Stimulated activated naive CD8-positive, alpha-beta T cell treated with anti-CD3 and anti-CD28 coated beads, Interleukin-15, amount 100 ng/mL, for 72 hours (primary cell): ENCODE results near the gene EWSR1.

Experiments used
- ATAC-seq: fragments of 150-1000 bp; cut with Tn5 transposase; 2 replicates; pipeline ENCODE4 v1.10.0; 2021; ENCODE audit warnings: mild to moderate bottlenecking, moderate library complexity
- DNase-seq, 2 donors: peaks; one replicate each; pipeline ENCODE4 v3.0.0; 2021 to 2022
- H3K27ac Mint-ChIP-seq, 2 donors: one replicate each; pipeline ENCODE4 v1.8.0; 2022; ENCODE audit warnings: mild to moderate bottlenecking in 2 of 2, mixed read lengths in 2 of 2, moderate library complexity in 2 of 2
- H3K27me3 Mint-ChIP-seq: one replicate; pipeline ENCODE4 v1.8.0; 2022; ENCODE audit warnings: mixed read lengths
- H3K4me1 Mint-ChIP-seq: one replicate; pipeline ENCODE4 v1.8.0; 2022; ENCODE audit warnings: mild to moderate bottlenecking, mixed read lengths
- H3K4me3 Mint-ChIP-seq, 2 donors: one replicate each; pipeline ENCODE4 v1.8.0; 2022; ENCODE audit warnings: mild to moderate bottlenecking in 2 of 2, mixed read lengths in 2 of 2, moderate library complexity in 1 of 2
- H3K9me3 Mint-ChIP-seq, 2 donors: one replicate each; pipeline ENCODE4 v1.8.0; 2022; ENCODE audit warnings: mixed read lengths in 2 of 2

The EWSR1 gene

GRCh38 chr22:29306175-29306834 lies 38.2 kb downstream of the EWSR1 start, which contains the start of gene GAS2L1:
GAS2L1 (plus strand) TSS chr22:29306650; CDS start chr22:29308106, 1,456 bp downstream.
- H3K27ac Mint-ChIP-seq = no peak within 1 kb of the TSS
- H3K4me1 Mint-ChIP-seq = peaks cover 54% of the 10 kb centered on the region

GRCh38 chr22:29306835-29307595 lies 38.9 kb downstream of the EWSR1 start:
- DNase-seq (peak in 1 of 2 donors; percentile 26), ATAC-seq (peak; percentile 19)
- no peak overlapping the region for H3K27ac Mint-ChIP-seq
- H3K27me3 Mint-ChIP-seq = peaks cover 56% of the 10 kb centered on the region
- peak overlapping the region; percentile 82 to 87 for H3K4me3 Mint-ChIP-seq
- peaks cover 54% of the 10 kb centered on the region for H3K4me1 Mint-ChIP-seq
- no peaks in the 10 kb centered on the region for H3K9me3 Mint-ChIP-seq

More at GRCh38 chr22:29306175-29306834, 38.2 kb downstream of the EWSR1 start, which contains the start of gene GAS2L1:
- Mint-ChIP-seq H3K9me3 (no peaks in the 10 kb centered on the region), H3K4me3 (peak within 1 kb of the TSS; percentile 82 to 87), H3K27me3 (peaks cover 52% of the 10 kb centered on the region)
- DNase-seq (peak; percentile 53 to 64), ATAC-seq (peak; percentile 61)

GRCh38 chr22:29307596-29308147 lies 39.6 kb downstream of the EWSR1 start:
- H3K4me3 Mint-ChIP-seq = peak overlapping the region; percentile 80 to 82
- no peak overlapping the region for H3K27ac Mint-ChIP-seq
- no peaks in the 10 kb centered on the region for H3K9me3 Mint-ChIP-seq
- H3K4me1 Mint-ChIP-seq = peaks cover 55% of the 10 kb centered on the region
- ATAC-seq (no peak), DNase-seq (no peak)
- H3K27me3 Mint-ChIP-seq = peaks cover 63% of the 10 kb centered on the region

- no peak for DNase-seq
- Mint-ChIP-seq H3K4me1 (peaks cover 61% of the 10 kb centered on the region), H3K9me3 (no peaks in the 10 kb centered on the region), H3K4me3 (peak overlapping the region; percentile 2 to 12), H3K27ac (no peak overlapping the region), H3K27me3 (peaks cover 69% of the 10 kb centered on the region)
- ATAC-seq = no peak
Observed at GRCh38 chr22:29308148-29308790, 40.2 kb downstream of the EWSR1 start.

- no peak overlapping the region for H3K27ac Mint-ChIP-seq
- H3K4me3 Mint-ChIP-seq = peak overlapping the region; percentile 2 to 12
- H3K4me1 Mint-ChIP-seq = peaks cover 67% of the 10 kb centered on the region
- H3K27me3 Mint-ChIP-seq = peaks cover 74% of the 10 kb centered on the region
- ATAC-seq (peak; percentile 74), DNase-seq (peak; percentile 28 to 71)
- no peaks in the 10 kb centered on the region for H3K9me3 Mint-ChIP-seq
Observed at GRCh38 chr22:29308791-29309262, 40.8 kb downstream of the EWSR1 start.

GRCh38 chr22:29309332-29310064 lies 41.4 kb downstream of the EWSR1 start:
- Mint-ChIP-seq H3K9me3 (no peaks in the 10 kb centered on the region), H3K27ac (no peak overlapping the region), H3K27me3 (peaks cover 76% of the 10 kb centered on the region), H3K4me3 (no peak overlapping the region), H3K4me1 (peaks cover 74% of the 10 kb centered on the region)
- DNase-seq = peak in 1 of 2 donors; percentile 8
- no peak for ATAC-seq

- no peak for DNase-seq
- no peak overlapping the region for H3K27ac Mint-ChIP-seq
Observed at GRCh38 chr22:29310065-29310862, 42.2 kb downstream of the EWSR1 start.

DNA sequence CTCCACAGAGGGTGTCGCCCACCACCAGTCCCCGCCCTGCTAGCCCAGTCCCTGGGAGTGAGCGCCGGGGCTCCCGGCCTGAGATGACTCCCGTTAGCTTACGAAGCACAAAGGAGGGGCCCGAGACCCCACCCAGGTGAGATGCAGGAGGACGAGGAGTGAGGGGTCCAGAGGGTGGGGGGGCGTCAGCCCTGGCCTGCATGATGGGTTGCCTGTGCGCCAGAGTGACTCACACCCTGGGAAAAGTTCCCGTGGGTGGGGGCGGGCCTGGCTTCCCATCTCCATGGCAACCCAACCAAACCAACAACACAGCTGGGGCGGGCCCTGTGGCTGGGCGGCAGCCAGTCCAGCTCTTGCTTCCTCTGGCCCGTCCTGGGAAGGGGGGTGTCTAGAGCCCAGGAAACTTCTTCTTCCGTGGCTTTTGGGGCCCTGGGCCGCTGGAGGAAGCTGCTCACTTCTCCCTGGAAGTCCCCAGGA lies 42.8 kb downstream of the EWSR1 start:
- peak; percentile 45 for ATAC-seq
- peaks cover 69% of the 10 kb centered on the region for H3K27me3 Mint-ChIP-seq
- peak; percentile 57 to 80 for DNase-seq
- peak overlapping the region in 1 of 2 donors; percentile 19 for H3K27ac Mint-ChIP-seq
- no peaks in the 10 kb centered on the region for H3K9me3 Mint-ChIP-seq
- H3K4me1 Mint-ChIP-seq = peaks cover 68% of the 10 kb centered on the region
- peak overlapping the region in 1 of 2 donors; percentile 31 for H3K4me3 Mint-ChIP-seq

More at GRCh38 chr22:29310065-29310862, 42.2 kb downstream of the EWSR1 start:
- Mint-ChIP-seq H3K4me3 (no peak overlapping the region), H3K27me3 (peaks cover 73% of the 10 kb centered on the region), H3K4me1 (peaks cover 74% of the 10 kb centered on the region), H3K9me3 (no peaks in the 10 kb centered on the region)
- ATAC-seq = no peak

- Mint-ChIP-seq H3K27me3 (peaks cover 69% of the 10 kb centered on the region), H3K4me1 (peaks cover 60% of the 10 kb centered on the region), H3K9me3 (no peaks in the 10 kb centered on the region), H3K4me3 (no peak overlapping the region), H3K27ac (no peak overlapping the region)
- DNase-seq (no peak), ATAC-seq (no peak)
Observed at GRCh38 chr22:29311464-29312217, 43.6 kb downstream of the EWSR1 start.

GRCh38 chr22:29312218-29313125 lies 44.4 kb downstream of the EWSR1 start:
- ATAC-seq (no peak), DNase-seq (no peak)
- peaks cover 73% of the 10 kb centered on the region for H3K27me3 Mint-ChIP-seq
- H3K4me1 Mint-ChIP-seq = peaks cover 57% of the 10 kb centered on the region
- H3K9me3 Mint-ChIP-seq = no peaks in the 10 kb centered on the region
- H3K27ac Mint-ChIP-seq = no peak overlapping the region
- H3K4me3 Mint-ChIP-seq = no peak overlapping the region

GRCh38 chr22:29313126-29313575 lies 45.1 kb downstream of the EWSR1 start:
- peaks cover 66% of the 10 kb centered on the region for H3K27me3 Mint-ChIP-seq
- ATAC-seq (peak; percentile 25), DNase-seq (peak; percentile 45 to 54)
- H3K4me1 Mint-ChIP-seq = peaks cover 53% of the 10 kb centered on the region
- peak overlapping the region in 1 of 2 donors; percentile 46 for H3K4me3 Mint-ChIP-seq
- H3K9me3 Mint-ChIP-seq = no peaks in the 10 kb centered on the region
- H3K27ac Mint-ChIP-seq = peak overlapping the region in 1 of 2 donors; percentile 37

DNA sequence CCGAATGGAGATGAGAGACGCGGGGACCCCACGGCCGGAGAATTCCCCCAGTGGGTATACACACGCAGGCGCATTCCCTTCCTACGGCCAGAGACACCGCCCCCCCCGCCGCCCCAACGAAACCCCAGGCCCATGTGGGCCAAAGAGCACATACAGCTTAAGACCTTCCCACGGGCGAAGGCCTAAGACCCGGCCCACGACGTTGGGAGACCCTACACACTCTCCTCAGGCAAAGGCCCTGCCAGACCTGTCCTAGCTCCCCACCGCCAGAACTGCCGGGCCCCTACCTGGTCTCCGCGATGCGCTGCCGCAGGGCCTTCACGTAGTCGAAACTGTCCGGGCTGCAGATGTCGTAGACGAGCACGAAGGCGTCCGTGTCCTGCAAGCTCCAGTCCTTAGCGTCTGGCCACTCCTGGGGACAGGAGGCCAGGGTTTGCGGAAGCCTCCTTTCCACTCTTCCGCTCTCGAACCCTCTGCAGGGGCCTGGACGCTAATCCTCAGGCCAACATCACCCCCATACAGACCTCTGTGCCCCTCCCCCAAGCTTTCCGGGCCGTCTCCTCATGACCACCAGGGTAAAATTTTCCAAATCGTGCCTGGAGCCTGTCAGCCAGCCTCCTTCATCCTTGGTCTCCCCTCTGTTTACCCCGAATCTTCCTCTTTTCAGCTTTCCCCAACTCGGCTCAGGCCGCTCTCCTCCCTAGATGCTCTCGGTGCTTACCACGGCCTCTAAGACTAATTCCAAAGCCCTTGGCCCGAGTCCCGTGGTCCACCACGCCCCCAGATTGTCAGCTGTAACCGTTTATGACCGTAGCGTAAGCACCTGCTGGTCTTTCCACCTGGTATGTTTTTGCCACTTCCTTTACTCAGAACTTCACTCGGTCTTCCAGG lies 45.8 kb downstream of the EWSR1 start:
- Mint-ChIP-seq H3K9me3 (no peaks in the 10 kb centered on the region), H3K4me3 (peak overlapping the region; percentile 46 to 61), H3K4me1 (peaks cover 47% of the 10 kb centered on the region), H3K27me3 (peaks cover 59% of the 10 kb centered on the region), H3K27ac (peak overlapping the region in 1 of 2 donors; percentile 37)
- ATAC-seq (no peak), DNase-seq (no peak)
